ENCODE measurements around the gene CYTH4. TPM values are rescaled to one million over a fixed set of nuclear protein-coding genes. Genes with fewer than 3 reads are reported as not detected.

The CYTH4 gene
- total RNA-seq, 1 experiment from 2014 or later, result 3.8 TPM

- no peaks in the 10 kb centered on the region for H3K36me3 ChIP-seq (ENCODE audit: control insufficient read depth in 1 of 2, insufficient read depth in 2 of 2, low read length in 2 of 2)
- POLR2A ChIA-PET, result interaction anchor here (1.1 kb wide), 1 partner anchor 11 kb away, joined by 3 read pairs; the partner anchor contains the start of gene RAC2
- CTCF ChIA-PET, result no interaction called here
Observed at GRCh38 chr22:37255558-37256006, 26.7 kb upstream of the CYTH4 start.

More at GRCh38 chr22:37255558-37256006, 26.7 kb upstream of the CYTH4 start:
- DNase-seq (ENCODE audit: low read depth, low spot score) (no peak), ATAC-seq (no peak)
- intact Hi-C loops (cut with micrococcal nuclease), result no loop called here
- Histone ChIP-seq H3K79me2 (ENCODE audit: insufficient read depth, low read length) (no peaks in the 10 kb centered on the region), H3K27ac (ENCODE audit: low read depth, low read length) (no peak overlapping the region), H3K9me2 (ENCODE audit: insufficient read depth) (no peaks in the 10 kb centered on the region), H3K4me1 (ENCODE audit: control insufficient read depth in 1 of 2, insufficient read depth in 2 of 2, low read length in 2 of 2) (peaks cover 44 to 54% of the 10 kb centered on the region in 2 experiments), H4K20me1 (ENCODE audit: insufficient read depth) (no peaks in the 10 kb centered on the region), H3K9ac (ENCODE audit: low read length) (no peak overlapping the region), H2AFZ (ENCODE audit: low read depth, low read length, poor library complexity, severe bottlenecking) (no peak overlapping the region), H3K4me2 (ENCODE audit: low read length) (no peak overlapping the region), H3K4me3 (replicated peaks in 1 of 2; ENCODE audit: low read depth in 1 of 2, low read length in 2 of 2) (no peak overlapping the region), H3K27me3 (ENCODE audit: insufficient read depth, low read length) (no peaks in the 10 kb centered on the region), H3K9me3 (ENCODE audit: control insufficient read depth in 1 of 2, insufficient read depth in 1 of 2, low read depth in 1 of 2, low read length in 2 of 2) (no peaks in the 10 kb centered on the region)
- no TSS peak for BruUV-seq (replicated peaks)
- RAD21 ChIA-PET (ENCODE audit: low non-redundant PET in 1 of 2, low total read pairs in 2 of 2, uncharacterized antibody in 2 of 2, unreplicated experiment in 2 of 2), result interaction anchor here in 1 of 2 experiments (1.1 kb wide), 1 partner anchor 56 kb away, joined by 4 read pairs; no protein-coding TSS in a partner anchor
- TF ChIP-seq SRF (IDR thresholded peaks at IDR 0.05; ENCODE audit: low read depth) (no peak), EZH2 (IDR thresholded peaks at IDR 0.05) (no peak), SIN3A (IDR thresholded peaks at IDR 0.05; ENCODE audit: low read depth) (no peak), JUND (IDR thresholded peaks at IDR 0.05) (no peak), EGR1 (IDR thresholded peaks at IDR 0.05; ENCODE audit: low read depth) (no peak), ELF1 (IDR thresholded peaks at IDR 0.05; ENCODE audit: borderline replicate concordance, low read depth) (no peak), CEBPB (IDR thresholded peaks at IDR 0.05; ENCODE audit: low read depth) (no peak), ZBTB33 (IDR thresholded peaks at IDR 0.05; ENCODE audit: extremely low read depth, insufficient replicate concordance, low read length) (no peak), POLR2AphosphoS5 (IDR thresholded peaks at IDR 0.05; ENCODE audit: low read depth, low read length) (no peak), CTCF (IDR thresholded peaks at IDR 0.05 in 2 of 3, conservative IDR thresholded peaks at IDR 0.05 in 1 of 3; ENCODE audit: borderline replicate concordance in 1 of 3, insufficient read depth in 1 of 3, low read depth in 2 of 3, low read length in 2 of 3) (no peak), FOSL1 (IDR thresholded peaks at IDR 0.05; ENCODE audit: low read depth) (no peak), YY1 (IDR thresholded peaks at IDR 0.05; ENCODE audit: extremely low read depth, insufficient replicate concordance, low read depth, low read length) (no peak), ZFX (IDR thresholded peaks at IDR 0.05) (no peak), MAX (IDR thresholded peaks at IDR 0.05) (no peak), EZH2phosphoT487 (IDR thresholded peaks at IDR 0.05; ENCODE audit: borderline replicate concordance) (no peak), REST (IDR thresholded peaks at IDR 0.05; ENCODE audit: low read depth) (no peak), ZNF274 (IDR thresholded peaks at IDR 0.05; ENCODE audit: low read depth, low read length) (no peak), RAD21 (IDR thresholded peaks at IDR 0.05; ENCODE audit: low read depth) (no peak)

Measured in HCT116 (cell line).